NCI-H1436 treated with DMSO at 0.1 percent for 48 hours (cell line): ENCODE measurements around the gene ALPK3.

Experiments
- DNase-seq: peaks from one replicate; lab custom pipeline; 2025; lab: John Stamatoyannopoulos, UW

Gene ALPK3

DNA sequence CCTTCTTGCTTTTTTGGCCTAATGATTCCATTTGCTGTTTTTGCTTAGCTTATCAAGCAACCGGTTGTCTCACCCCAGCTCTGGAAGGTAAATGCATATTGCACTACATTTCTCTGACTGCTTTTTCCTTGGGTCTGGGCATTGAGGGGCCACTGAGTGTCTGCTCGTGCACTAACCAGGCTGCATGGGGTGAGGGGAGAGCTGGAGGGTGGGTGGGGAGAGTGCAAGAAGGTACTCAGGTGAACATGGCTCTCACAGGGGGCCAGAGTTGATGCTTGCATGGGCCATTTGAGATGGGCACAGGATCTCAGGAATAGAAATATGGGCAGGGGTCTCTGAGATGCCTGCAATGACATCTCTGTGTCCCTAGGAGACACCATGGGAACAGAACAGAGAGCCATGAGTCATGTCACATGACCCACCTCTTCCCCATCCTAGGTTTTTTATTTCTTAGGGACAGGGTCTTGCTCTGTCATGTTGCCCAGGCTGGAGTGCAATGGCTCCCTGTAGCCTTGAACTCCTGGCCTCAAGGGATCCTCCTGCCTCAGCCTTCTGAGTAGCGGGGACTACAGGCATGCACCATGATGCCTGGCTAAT, 6.2 kb downstream of the ALPK3 start:
- DNase-seq = no peak

DNA sequence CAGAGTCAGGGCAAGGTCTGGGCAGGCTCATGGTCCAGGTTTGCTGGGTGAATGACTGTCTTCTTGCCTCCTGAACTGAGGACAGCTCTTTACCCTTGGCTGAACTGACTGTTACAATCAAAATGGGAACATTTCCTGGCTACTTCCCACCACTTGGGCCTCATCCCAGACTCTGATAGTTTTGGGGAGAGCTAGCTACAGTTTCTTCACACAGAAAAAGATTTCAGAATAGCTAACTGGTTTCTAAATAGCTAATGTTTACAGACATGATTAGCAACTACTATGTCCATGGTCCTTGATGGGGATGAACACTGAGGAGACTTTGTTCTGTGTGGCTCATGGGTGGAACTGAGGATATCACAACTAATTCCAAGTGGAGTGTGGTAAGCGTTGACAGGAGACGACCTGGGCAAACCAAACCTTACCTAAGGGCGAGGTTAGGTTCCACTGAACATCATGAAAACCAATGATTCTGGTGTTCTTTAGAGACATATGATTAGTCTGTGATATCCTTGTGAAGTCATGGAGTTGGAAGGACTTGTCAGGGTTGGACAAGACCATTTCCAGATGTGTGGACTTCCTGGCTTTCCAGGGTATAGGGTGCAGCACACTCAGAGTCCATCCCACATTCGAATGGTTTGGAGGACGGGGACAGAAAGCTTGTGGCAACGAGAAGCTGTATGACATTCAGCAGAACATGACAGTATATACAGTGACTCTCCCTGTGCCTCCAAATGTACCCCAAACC, 7.3 kb downstream of the ALPK3 start:
- DNase-seq = no peak

DNA sequence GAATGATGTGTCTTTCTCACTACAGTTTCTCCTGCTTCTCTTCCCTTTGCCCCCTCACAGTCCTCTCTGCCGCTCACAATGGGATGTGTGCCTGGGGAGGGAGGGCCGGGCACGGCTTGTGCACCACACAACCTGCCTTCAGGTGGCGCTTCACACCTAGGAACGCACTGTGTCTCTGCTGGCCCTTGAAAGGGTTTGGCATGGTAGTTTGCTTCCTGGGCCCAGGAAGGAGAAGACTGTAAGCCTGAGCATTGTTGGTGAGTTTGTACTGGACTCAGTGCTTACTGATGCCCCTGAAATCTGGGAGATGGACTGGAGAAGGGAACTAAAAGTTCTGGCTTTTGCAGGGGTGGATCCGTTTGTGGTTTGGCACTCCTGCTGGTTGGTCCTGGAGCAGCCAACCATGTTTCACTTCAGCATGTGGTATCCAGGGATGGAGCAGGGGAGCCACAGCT, 9.2 kb downstream of the ALPK3 start:
- no peak for DNase-seq

DNA sequence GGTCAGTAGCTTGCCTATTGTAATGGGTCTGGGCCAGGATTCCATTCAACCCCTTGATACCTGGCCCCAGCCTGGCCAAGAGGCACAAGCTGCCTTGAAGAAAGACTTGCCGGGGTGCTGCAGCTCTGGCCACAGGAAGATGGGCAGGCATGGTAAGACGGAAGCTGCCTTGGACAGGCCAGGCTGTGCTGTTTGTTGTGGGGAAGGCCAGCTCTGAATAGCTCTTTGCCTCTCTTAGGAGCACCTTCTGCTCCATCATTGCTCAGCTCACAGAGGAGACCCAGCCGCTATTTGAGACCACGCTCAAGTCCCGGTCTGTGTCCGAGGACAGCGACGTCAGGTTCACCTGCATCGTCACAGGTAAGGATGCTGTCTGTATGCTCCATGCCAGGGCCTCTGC, 10.1 kb downstream of the ALPK3 start:
- no peak for DNase-seq

DNA sequence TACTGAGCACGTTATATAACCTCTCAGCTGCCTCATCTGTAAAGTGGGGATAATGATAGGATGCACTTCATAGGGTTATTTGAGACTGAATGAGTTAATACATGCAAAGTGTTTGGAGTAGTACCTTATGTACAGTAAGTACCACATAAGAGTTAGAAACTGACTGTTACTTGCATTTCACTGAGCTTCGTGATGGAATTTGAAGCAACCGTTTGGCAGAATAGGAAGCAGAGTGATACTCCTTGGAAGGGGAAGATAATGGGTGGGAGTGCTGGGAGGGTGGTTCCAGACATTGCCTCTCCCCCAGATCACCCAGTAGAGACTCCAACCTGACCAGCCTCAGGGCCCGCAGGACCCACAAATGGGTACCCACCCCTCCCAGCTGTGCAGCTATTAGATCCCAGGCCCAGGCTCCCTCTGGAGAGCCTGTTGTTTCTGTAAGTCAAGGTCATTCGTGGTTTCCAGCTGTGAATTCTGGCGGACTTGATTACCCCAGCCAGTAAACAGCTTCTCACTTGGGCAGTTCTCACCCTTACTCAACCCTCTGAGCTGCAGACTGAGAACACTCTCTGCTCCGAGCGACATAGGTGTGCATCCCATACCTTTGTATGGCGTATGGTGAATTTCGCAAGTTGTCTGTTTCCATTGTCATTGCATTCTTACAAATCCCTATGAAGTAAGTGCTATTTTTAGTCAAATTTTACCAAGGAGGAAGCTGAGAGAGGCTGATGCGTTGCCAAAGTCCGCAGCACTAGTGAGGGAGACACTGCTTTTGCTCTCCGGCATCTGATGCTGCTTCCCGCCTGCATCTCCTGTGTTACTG, 11.1 kb downstream of the ALPK3 start:
- no peak for DNase-seq

DNA sequence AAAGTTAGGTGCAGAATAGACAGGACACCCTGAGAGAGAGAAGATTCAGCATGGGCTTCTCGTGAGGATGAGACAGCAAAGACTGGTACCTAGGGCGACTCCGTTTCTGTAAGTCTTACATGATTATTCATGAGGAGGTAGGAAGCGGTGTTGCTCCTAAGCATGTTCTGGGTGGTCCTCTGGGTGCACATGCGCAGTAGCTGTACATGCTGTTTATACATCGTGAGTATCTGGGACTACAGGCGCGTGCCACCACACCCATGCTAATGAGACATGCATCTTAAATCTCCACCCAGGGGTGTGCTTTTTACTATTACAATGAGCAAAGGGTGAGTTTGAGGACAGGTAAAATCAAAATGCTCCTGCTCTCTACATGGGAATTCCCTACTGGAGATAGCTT, 12.3 kb downstream of the ALPK3 start:
- no peak for DNase-seq

DNA sequence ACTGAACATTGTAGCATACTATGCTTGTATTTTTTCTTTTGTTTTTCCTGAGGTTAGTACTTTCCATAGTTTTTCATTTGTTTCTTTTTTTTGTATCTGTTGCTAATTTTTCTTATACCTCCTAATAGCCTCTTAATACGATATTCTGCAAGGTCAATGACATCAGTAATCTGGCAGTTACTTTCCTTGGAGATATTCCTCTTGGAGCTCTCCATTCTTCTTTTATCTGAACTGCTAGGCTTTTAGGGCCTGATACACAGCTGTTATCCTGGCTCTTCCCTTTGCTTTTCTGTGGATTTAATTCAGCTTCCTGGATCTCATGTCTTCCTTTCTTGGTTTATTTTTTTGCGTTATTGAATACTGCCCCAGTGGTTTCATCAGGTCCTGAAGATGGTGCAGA, 12.9 kb downstream of the ALPK3 start:
- no peak for DNase-seq

DNA sequence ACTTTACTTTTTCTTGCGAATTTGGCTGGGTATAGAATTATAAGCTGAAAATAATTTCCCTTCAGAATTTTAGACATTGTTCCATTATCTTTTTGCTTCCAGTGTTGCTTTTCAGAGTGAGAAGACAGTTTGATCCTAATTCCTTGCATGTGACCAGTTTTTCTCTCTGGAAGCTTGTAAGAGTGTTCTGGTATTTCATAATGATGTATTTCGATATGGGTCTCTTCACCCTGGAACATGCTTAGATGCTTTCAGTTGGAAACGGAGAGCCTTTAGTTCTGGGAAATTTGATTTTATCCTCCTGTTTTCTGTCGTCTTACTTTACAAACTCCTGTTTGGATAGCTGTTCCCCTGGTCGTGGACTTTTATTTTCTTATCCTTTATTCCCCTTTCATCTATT, 13.9 kb downstream of the ALPK3 start:
- DNase-seq = no peak

DNA sequence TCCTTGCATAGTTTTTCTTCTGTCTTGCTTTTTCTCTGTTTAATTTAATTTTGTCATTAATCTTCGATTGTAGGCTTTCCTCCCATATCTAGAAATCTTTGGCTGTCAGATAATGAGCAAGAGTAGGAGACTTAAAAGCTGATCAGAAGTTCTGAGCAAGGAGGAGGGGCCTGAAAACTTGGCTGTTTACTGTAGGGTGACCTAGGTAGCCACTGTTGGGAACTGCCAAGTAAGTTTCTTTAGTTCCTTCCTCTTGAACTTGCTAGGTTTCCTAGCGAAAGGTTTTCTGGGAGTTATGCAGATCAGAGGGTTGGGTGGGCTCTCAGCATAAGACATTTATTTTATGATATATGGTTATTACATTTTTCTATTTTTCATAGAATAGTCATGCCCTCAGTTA, 14.5 kb downstream of the ALPK3 start:
- no peak for DNase-seq

DNA sequence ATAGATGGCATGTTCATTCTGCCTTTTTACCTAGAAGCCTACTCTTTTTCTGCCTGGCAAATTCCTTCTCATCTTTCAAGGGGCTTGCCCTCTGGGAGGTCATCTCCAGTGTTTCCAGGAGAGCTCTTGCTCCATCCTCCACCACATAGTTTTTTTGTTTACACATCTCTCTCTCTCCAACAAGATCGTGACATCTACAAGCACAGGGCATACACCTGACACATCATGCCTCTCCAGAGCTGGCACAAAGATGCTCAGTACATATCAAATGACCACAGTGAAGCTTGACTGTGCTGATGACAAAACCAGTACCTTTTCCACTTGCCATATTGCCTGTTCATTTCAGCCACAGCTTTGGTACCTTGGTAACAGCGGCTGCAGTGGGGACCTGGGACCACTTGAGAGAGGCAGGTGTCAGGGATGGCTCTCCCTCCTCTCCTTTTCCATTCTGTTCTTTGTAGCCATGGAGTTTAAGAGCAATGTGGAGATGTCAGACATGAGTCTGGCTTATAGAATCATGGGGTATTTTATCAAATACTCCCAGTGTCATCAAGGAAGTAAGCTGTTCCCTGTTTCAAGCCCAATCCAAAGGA, 15.4 kb downstream of the ALPK3 start:
- no peak for DNase-seq

DNA sequence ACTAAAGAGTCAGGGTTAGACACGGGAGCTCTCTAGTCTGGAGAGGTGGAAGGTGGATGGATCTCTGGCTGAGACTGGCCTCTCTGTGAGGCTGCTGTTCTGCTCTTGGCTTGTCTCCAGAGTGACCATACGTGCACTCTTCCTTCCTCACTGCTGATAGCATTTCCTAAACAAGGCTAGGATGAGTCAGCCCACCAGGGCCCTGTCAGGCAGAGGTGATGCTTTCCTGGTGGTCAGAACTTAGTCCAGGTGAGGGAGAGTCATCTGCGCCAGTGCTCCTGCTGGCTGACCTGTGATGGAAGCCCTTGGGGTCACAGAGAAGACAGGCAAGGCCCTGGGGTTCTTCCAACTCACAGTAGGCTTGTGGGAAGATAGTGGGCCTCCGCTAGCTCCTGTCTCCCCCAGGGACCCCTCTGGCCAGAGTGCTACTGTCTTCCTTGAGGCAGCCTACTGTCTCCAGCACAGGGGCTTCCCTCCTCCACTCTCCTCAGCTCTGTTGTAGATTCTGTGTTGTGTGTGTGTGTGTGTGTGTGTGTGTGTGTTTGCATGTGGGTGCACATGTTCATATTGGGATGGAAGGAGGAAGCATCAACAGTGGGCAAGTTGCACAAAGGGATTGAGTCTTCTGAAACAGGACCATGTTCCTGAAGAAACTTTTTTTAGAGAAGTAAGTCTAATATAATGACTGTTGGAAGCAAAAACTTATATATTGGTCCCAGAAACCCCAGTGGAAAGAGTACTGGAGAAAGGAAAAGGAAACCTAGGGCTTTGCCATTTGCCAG, 16.5 kb downstream of the ALPK3 start:
- no peak for DNase-seq

DNA sequence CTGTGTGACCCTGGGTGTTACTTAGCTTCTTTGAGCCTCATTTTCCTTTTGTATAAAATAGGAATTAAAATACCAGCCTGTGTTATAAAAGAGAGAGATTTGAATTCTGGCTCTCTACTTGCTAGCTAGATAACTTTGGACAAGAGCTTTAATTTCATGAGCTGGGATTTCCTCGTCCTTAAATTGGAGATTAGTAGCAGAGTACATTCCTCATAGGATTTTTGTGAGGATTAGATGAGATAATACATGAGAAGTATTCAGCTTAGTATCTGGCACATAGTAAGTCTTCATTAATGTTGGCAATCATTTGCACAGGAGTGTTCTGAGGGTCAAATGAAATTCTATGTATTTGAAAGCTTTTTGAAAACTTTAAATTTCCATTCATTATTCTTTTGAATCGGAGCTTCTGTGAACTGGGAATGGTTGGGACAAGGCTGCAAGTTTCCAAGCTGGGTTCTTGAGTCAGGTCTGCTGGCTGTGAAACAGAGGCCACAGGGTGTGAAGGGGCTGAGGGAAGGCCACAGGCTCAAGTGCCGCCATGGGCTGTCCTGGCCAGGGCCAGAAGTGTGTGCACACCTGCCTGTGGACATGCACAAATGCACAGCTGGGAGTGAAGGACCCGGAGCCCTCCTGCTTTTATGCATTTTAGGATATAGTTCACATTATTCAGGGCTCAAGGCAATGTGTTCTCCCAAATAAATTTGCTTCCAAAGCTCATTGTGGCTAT, 17.2 kb downstream of the ALPK3 start:
- DNase-seq = no peak

DNA sequence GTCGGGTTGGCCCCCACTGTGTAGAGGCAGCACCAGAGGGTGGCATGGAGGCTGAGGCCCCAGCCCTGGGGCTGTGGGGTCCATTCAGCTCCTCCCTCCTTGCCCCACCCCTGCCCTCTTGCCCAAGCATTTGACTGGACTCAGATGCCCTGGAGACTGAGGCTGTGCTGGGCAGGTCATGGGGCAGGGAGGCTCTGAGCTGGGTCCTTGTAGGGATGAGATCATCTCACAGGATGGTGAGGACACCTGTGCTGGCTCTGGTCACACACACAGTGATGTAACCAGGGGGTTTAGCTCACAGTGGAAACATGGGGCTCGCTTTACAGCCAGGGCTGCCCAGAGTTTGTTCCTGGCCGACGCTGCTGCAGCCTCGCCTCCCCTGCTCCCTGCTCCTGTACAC, 17.8 kb downstream of the ALPK3 start:
- no peak for DNase-seq

DNA sequence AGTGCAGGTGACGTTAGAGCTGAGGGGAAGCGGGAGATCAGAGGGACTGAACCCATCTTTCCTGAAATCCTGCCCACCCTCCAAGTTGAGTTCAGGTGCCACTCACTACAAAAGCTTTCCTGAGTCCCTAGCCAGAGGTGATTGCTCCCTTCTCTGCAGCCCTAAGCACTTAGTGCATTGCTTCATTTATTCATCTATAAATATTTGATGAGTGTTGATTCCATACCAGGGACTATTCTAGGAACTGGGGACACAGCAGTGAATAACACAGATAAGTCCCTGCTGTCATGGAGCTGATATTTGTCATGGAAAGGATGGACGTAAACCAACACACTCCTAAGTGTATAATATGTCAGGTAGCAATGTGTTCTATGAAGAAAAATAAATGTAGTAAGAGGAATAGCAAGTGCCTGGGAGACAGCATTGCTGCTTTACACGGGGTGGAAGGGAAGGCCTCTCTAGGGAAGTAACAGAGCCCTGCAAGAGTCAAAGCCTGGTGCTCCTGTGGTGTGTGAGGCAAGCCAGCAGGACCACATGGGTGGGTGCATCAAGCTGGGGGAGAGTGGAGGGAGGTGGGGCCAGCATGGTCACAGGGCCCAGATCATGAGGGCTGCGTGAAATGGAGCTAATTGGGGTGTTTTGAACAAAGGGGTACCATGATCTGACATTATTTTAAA, 18.6 kb downstream of the ALPK3 start:
- DNase-seq = no peak

DNA sequence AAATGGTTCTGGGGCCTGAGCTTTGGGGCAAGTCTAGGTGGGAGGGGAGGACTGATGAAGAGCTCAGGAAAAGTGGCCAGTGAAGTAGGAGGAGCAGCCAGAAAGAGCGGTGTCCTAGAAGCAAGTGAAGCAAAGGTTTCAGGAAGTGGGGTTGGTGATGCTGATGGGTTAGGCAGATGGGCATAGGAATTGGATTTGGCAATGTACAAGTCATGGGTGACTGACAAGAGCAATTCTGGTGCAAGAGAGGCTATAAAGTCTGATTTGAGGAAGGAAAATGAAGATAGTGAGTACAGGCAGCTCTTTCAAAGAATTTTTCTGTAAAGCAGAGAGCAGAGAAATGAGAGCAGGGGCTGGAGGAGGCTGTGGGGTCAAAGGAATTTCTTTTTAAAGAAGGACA, 19.7 kb downstream of the ALPK3 start:
- DNase-seq = no peak

DNA sequence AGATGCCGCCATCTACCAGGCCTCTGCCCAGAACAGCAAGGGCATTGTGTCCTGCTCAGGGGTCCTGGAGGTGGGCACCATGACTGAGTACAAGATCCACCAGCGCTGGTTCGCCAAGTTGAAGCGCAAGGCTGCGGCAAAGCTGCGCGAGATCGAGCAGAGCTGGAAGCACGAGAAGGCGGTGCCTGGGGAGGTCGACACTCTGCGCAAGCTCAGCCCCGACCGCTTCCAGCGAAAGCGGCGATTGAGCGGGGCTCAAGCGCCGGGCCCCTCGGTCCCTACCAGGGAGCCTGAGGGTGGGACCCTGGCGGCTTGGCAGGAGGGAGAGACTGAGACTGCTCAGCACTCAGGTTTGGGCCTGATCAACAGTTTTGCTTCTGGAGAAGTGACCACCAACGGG, 22.6 kb downstream of the ALPK3 start:
- DNase-seq = no peak

DNA sequence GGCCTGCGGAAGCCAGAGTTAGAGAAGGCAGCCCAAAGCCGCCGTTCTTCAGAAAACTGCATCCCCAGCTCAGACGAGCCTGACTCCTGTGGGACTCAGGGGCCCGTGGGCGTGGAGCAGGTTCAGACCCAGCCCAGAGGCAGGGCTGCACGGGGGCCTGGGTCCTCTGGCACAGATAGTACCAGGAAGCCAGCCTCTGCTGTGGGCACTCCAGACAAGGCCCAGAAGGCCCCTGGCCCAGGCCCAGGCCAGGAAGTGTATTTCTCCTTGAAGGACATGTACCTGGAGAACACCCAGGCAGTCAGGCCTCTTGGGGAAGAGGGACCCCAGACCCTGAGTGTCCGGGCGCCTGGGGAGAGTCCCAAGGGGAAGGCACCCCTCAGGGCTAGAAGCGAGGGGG, 23.1 kb downstream of the ALPK3 start:
- no peak for DNase-seq

DNA sequence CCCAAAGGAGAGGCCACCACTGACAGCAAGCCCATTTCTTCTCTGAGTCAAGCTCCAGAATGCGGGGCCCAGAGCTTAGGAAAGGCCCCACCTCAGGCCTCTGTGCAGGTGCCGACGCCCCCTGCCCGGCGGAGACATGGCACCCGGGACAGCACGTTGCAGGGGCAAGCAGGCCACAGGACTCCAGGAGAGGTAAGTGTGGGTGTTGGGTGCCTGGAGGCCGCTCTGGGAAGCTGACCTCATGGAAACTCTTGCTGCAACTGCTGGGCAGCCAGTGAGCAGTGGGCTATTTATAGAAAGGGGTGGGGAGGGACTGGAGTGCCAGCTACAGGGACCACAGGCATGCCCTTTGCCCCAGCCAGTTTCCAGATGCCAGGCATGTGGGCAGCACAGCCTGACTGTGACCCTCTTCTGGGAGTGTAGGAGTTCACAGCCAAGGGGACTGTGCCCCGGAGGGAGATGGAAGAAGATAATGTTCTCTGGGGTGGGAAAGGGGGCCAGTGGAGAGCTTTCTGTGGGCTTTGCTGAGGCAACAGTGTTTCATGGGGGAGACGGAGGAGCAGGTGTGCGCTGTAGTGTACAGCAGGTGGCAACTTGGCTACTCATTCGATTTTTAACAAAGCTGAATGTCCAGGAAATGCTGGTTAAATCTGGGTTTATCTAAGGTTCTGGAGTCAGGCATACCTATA, 23.7 kb downstream of the ALPK3 start:
- no peak for DNase-seq

DNA sequence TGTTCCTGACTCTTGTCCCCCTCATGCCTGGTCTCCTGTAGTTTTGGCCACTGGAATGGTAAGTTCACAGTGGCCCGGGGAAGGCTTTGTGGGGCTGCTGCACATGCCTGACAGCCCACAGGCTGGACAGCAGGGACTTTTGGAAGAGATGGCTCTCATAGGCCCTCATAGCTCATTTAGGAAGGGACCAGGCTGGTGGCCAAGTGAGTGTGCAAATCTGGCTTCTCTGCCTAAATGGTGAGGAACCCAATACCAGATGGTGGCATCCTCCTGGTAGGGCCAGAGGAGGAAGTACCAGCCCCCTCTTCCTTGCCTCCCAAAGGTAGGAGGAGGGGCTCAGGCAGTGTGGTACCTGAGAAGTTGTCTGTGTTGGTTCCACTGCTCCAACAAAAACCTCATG, 25.6 kb downstream of the ALPK3 start:
- DNase-seq = no peak

DNA sequence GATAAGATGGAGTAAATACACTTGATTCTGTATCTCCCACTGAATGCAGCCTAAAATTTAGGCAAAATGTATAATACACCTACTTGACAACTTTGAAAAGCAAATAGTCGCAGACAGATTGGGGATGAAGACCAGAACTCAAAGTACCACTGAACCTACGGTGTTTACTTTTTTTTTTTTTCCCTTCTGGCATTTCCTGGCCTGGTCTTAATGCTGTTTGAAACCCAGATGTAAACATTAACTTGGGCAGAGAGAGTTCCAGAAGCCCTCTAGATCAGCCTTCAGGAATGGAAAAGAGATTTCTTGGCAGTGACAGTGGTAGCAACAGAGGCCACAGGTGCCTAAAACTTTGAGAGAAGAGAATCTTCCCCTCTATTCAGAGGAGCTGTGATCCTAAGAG, 27.8 kb downstream of the ALPK3 start:
- no peak for DNase-seq
